ENCODE data around the gene MRM2.

Gene MRM2

GRCh38 chr7:2276107-2276506 is 34.1 kb upstream of the MRM2 start:
- no peak overlapping the region for H3K4me3 ChIP-seq (ENCODE audit: low read length)
- no peak for TF ChIP-seq CTCF (IDR thresholded peaks at IDR 0.05; ENCODE audit: insufficient read depth, low read depth, low read length, missing control alignments)
- DNase-seq (ENCODE audit: low read depth), result no peak

- no peak for TF ChIP-seq CTCF (IDR thresholded peaks at IDR 0.05; ENCODE audit: insufficient read depth, low read depth, low read length, missing control alignments)
- no peak overlapping the region for H3K4me3 ChIP-seq (ENCODE audit: low read length)
- no peak for DNase-seq (ENCODE audit: low read depth)
These were observed 33.1 kb upstream of the MRM2 start for GRCh38 chr7:2275101-2275500.

GRCh38 chr7:2274666-2275065 is 32.7 kb upstream of the MRM2 start:
- no peak for TF ChIP-seq CTCF (IDR thresholded peaks at IDR 0.05; ENCODE audit: insufficient read depth, low read depth, low read length, missing control alignments)
- DNase-seq (ENCODE audit: low read depth), result no peak
- H3K4me3 ChIP-seq (ENCODE audit: low read length), result no peak overlapping the region

GRCh38 chr7:2273866-2274265 is 31.9 kb upstream of the MRM2 start:
- no peak for TF ChIP-seq CTCF (IDR thresholded peaks at IDR 0.05; ENCODE audit: insufficient read depth, low read depth, low read length, missing control alignments)
- no peak for DNase-seq (ENCODE audit: low read depth)
- H3K4me3 ChIP-seq (ENCODE audit: low read length), result no peak overlapping the region

- no peak overlapping the region for H3K4me3 ChIP-seq (ENCODE audit: low read length)
- no peak for DNase-seq (ENCODE audit: low read depth)
- no peak for TF ChIP-seq CTCF (IDR thresholded peaks at IDR 0.05; ENCODE audit: insufficient read depth, low read depth, low read length, missing control alignments)
These were observed 30.0 kb upstream of the MRM2 start for GRCh38 chr7:2272031-2272430.

- no peak overlapping the region for H3K4me3 ChIP-seq (ENCODE audit: low read length)
- no peak for TF ChIP-seq CTCF (IDR thresholded peaks at IDR 0.05; ENCODE audit: insufficient read depth, low read depth, low read length, missing control alignments)
- DNase-seq (ENCODE audit: low read depth), result no peak
These were observed 29.4 kb upstream of the MRM2 start for GRCh38 chr7:2271273-2272026.

GRCh38 chr7:2270495-2270894 is 28.5 kb upstream of the MRM2 start:
- no peak for TF ChIP-seq CTCF (IDR thresholded peaks at IDR 0.05; ENCODE audit: insufficient read depth, low read depth, low read length, missing control alignments)
- H3K4me3 ChIP-seq (ENCODE audit: low read length), result no peak overlapping the region
- DNase-seq (ENCODE audit: low read depth), result no peak
